Stimulated activated CD8-positive, alpha-beta memory T cell treated with anti-CD3 and anti-CD28 coated beads, Interleukin-7, amount 100 ng/mL, for 24 hours (primary cell): ENCODE data around the gene FHOD3.

Experiments
- DNase-seq: peaks from one replicate; pipeline ENCODE4 v3.0.0-alpha.2; 2020; ENCODE audit warnings: low read depth

FHOD3 gene

DNA sequence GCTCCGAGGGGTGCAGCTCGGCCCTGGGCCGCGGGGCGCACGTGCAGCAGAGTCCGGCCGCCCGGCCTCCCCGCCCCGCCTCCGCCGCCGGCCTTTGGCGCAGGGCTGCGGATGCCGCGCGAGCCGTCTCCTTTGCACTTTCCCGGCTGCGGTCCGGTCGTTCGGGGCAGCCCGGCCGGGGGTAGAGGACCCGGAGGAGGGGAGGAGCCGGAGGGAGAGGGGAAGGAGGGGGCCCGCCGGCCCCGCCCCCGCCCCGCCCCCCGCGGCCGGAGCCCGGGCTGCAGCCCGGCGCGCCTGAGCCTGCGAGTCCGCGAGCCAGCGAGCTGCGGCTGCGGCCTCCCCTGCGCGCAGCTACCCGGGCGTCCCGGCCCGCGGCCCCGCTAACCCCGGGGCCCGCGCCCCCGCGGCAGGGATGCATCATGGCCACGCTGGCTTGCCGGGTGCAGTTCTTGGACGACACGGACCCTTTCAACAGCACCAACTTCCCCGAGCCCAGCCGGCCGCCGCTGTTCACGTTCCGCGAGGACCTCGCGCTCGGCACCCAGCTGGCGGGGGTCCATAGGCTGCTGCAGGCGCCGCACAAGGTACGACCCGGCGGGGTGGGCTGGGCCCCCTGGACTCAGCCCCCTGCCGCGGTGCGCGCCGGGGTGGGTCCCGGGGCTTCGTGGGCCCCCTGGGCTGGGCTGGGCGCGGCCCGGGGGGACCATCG, at the start of gene FHOD3:
Gene FHOD3, plus strand, starts transcription at position 297 of the 709 bp plus-strand sequence. Its CDS starts 123 bp downstream, at position 420.
- no peak for DNase-seq

DNA sequence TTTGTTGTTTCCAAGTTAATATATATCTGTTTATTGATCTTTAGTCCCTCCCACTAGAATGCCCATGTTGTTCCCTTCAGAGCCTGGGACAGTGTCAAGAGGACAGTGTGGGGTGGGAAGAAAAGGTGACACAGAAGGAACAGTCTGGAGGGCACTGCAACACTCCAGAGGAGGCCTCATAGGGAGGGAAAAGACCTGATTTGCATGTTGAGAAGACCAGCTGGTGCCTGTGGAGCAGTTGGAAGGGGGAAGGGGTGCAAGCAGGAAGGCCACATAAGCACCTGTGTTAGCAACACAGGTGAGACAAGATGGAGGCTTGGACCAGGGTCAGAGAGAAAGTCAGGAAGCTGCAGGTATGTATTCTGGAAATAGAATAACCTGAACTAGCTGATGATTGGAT, 48.1 kb upstream of the FHOD3 start:
- DNase-seq: no peak

DNA sequence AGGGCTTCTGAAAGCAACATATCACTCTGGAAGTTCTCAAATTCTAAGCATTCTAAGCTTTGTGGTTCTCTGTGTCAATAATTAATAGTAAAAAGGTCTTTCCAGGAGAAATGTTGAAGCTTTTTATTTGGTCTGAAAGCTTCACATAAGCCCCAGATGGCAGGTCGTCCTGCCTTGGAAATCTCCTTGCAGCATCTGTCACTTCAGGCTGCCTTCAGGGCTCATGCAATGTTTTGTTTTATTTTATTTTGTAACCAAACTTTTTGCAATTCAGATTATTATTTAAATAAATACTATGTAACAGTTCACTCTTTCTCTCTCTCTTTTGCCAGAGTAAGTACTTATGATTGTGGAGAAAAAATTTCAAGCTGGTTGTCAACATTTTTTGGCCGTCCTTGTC, 46.7 kb upstream of the FHOD3 start:
- DNase-seq: no peak

DNA sequence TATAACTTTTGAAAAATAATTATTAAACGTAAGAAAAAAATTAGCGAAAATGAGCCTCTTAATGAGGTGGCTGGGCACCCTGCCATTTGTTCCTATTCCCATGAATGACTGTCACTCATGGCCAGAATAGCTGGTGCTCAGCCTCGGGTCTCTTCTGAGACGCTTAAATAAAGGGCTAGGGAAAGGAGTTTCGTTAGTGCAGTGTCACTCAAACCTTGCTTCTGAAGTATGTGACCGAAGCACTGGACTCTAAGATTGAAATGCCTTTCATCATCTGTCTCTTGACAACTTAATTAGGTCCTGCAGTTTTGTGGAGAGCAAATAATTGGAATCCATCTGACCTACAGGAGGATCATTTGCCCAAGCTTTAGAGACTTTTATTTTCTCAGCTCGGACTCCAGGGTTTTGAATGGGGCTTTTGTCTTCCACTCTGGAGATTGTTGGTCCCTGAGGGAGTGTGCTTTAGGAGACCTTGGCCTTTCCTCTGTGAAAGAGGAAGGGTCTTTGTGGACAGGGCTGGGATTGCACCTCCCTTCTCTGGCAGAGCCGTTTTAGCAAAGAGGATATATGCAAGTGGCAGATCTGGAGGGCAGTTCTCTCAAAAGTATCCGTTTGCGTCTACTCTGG, 42.3 kb upstream of the FHOD3 start:
- no peak for DNase-seq

DNA sequence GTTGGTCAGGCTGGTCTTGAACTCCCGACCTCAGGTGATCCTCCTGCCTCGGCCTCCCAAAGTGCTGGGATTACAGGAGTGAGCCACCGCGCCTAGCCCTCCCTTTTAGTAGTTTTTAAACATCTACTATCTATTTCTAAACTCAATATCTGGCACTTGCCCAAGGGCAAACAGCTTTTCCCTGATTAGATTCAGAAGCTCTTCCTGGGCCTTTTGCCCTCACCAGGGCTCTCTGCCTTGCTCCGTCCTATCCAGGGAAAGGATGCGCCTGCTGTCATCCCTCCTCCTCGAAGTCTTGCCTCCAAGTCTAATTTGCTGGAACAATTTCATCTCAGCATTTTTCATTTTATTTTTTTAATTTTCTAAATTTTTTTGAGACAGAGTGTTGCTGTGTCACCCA, 41.4 kb upstream of the FHOD3 start:
- DNase-seq: no peak

DNA sequence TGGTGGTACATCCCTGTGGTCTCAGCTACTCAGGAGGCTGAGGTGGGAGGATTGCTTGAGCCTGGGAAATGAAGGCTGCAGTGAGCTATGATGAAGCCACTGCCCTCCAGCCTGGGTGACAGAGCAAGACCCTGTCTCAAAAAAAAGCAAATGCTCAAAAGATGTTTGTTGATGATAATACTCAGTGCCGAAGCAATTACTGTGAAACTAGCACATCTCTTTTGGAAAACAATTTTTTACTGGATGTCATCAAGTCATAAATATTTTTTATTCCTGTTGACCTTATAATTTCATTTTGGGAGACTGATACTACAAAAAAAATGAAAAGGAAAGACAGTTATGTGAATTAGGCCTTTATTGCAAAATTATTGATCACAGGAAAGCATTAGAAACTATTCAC, 34.5 kb upstream of the FHOD3 start:
- DNase-seq: no peak

DNA sequence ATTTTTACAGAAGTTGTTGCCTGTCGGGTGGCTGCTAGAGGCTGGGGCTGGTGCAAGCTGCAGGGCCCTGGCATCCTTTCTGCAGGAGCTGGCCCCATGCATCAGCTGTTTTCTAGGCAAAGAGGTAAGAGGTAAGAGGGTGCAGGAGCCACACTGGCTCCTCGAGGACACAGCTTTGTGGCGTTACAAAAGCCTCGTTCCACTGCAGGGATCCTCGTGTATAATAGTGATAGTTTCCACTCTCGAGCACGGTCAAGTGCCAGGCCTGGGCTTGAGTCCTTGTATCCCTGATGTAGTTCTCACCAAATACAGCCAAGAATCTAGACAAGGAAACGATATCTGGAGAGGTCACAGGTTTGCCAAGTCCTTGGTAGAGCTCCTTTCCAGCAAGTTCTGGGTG, 33.2 kb upstream of the FHOD3 start:
- no peak for DNase-seq

DNA sequence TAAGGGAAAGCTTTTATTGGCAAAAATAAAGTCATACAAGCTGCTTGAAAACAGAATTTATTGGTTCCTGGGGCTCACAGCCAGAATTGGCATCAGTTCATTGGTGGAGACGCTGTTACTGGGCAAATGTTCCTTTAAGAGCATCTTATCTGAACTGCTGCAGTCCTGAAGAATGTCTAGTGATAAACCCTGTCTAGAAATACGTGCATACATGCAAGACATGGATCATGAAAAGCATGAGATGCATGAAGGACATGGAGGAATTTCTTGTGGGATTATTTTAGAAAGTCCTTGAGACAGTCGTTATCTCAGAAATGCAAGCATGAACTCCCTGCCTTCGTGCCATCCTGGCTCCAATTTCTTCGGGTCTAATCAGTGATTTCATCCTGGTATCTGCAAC, 32.5 kb upstream of the FHOD3 start:
- no peak for DNase-seq

DNA sequence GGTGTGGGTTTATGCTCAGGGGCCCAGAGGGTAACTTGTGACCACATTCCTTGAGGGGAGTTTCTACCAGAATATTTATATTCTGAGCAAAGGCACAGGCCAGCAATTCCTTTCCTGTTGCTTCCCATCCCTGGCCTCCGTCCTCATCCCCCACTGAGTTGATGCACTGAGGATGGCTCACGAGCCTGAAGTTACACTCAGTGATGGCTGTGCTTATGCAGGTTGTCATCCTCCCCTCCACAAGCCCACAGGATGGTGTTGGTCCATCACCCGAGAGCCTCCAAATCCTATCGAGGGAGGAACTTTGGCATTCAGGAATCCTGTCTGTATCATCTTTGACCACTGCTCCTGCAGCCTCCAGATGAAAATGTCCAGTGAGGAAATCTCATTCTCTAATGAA, 28.4 kb upstream of the FHOD3 start:
- no peak for DNase-seq

DNA sequence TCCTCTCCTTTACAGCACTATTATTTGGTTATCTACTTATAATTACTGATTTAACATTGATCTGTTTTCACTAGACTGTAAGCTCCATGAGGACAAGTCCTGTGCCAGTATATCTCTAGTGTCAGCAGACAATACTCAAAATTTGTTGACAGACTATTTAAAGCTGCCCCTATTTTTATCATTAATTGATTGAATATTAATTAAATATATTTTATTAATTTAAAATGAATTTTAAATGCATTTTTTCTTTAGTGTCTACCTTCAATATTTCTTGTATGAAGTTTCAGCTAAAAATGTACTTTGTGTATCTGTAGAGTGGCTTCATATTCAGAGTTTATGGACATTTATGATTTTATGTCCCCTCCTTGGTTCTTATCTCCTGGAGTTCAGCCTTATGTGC, 26.4 kb upstream of the FHOD3 start:
- DNase-seq: no peak

DNA sequence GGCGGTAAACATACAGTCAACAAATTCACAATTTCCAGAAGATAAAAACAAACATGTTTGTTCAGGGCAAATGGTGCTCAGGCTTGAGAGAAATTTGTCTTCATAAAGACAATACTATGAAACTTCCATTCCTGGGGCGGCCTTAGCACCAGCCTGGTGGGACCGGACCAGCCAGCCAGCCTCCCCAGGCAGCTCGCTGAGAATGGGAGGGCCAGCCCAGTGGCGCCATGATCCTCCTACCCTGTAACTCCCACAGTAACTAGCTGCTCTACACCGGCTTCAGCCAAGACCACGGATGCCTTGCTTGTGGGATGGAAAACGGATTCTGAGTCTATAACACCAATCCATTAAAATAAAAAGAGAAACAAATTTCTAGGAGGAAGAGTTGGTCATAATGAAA, 24.2 kb upstream of the FHOD3 start:
- no peak for DNase-seq

DNA sequence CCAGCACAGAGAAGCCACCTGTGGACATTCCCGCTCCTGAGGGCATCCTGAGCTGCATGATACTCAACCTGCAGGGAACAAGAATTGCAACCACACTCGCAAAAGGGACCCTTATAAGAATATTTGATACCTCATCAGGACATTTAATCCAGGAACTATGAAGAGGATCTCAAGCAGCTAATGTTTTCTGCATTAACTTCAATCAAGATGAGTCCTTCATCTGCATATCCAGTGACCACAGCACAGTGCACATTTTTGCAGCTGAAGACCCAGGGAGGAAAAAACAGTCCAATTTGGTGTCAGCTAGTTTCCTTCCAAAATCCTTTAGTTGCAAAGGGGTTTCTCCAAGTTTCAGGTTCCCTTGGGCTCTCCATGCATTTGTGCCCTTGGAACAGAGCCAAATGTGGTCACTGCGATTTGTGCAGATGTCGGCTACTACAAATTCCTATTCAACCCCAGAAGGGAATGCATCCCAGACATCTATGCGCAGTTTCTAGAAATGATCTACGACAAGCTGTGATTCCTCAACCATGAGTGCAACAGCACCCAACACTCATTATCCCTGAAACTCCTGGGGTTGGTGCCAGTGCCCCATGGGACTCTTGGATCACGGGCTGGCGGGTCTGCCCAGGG, 23.3 kb upstream of the FHOD3 start:
- no peak for DNase-seq

DNA sequence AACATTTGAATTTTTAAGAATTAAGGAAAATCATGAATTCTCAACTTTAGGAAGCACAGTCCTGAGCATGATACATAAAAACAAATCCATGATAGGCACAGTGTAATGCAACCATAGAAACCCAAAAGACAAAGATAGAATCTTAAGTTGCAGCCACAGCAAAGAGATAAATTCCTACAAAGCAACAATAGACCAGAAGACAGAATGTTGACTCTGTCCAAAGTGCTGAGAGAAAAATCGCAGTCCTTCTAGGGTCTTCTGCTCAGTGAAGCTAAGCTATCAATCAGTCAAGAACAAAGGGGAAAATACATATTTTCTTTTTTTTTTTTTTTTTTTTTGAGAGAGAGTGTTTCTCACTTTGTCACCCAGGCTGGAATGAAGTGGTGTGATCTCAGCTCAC, 22.0 kb upstream of the FHOD3 start:
- DNase-seq: no peak

DNA sequence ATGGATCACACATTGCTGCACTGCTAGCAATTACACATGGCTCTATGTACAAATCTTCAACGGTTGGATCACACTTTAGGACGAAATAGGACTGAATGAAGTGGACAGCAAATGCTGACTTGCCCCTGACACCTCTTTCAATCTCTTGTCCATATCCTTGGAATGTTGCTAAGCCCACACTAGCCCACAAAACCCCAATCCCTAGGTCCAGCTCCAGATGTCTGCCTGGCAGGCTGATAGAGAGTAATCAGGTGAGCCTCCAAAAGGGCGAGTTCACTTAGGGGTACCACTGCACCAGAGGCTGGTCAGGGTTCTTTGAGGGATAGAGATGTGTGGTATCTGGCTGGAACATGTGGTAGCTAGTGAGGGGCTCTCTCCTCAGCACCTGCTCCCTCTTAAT, 18.5 kb upstream of the FHOD3 start:
- DNase-seq: no peak

DNA sequence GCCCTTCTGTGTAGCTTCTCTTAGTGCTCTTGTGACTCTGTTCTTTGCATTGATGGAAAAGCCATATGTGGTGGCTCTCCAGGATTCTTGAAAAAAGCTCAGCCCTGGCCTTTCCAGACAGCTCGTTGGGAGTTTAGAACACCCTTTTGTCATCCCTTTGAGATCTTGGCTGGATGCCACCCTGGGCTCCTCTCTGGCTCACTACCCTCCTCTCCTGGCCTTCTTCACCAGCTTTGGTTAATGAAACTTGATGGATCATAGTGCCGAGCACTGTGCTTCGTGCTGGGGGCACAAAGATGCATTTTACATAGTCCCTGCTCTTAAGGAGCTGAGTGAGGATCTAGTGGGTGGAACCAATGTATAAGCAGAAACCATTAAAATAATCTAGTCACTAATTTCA, 15.6 kb upstream of the FHOD3 start:
- no peak for DNase-seq

DNA sequence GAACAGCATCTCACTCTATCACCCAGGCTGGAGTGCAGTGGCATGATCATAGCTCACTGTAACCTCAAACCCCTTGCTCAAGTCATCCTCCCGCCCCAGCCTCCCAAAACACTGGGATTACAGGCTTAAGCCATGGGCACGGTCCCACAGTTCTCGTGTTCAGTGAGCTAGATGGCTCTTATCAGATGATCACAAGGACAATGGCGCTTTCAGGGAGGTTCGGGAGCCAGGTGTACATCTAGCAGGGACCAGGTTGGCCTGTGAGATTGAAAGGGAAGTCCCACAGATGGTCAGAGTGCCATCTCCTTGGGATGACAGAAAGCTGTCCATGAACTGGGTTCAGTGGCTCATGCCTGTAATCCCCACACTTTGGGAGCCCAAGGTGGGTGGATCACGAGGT, 14.1 kb upstream of the FHOD3 start:
- no peak for DNase-seq

DNA sequence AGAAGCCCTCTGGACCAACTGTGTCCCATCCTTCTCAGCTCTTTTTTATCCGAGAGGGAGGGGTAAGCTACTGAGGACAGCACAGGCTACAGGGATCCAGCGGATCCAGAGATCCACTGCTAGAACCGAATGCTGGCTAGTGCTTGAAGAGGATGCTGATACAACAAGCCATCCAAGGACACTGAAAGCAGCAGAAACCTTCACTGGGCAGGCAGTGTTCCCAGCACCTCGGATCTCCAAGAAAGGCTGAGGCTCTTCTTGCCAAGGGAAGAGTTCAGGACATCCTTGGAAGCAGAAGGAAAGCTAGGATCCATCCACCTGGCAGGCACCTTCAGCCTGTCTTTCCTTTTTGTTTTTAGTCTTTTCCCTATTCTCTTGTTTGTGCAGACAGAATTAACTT, 13.2 kb upstream of the FHOD3 start:
- DNase-seq: no peak

DNA sequence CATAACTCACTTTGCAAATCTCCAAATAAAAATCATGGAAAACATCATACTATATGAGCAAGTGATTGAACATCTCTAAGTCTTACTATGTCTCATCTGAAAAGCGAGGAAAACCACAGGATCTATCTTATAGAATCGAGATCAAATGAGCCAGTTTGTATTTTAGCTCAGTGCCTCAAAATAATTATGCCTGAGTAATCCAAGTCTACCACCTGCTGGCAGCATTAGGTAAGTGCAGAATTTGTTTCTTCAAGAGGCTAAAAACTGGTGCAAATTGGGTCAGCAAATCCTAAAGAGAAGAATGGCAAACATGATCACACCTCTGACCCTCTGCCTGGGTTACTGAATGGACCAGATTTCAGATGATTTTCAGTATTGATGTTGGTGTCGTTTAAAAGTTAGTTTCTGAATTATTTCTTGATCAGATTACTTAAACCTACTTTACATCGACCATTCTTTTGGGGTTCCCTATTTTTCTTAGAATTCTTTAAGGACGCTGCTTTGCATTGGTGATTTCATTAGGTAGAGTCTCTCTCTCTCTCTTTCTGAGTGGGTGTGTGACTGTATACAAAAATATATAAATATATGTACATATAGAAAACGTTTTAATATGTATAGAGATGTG, 12.7 kb upstream of the FHOD3 start:
- DNase-seq: no peak

DNA sequence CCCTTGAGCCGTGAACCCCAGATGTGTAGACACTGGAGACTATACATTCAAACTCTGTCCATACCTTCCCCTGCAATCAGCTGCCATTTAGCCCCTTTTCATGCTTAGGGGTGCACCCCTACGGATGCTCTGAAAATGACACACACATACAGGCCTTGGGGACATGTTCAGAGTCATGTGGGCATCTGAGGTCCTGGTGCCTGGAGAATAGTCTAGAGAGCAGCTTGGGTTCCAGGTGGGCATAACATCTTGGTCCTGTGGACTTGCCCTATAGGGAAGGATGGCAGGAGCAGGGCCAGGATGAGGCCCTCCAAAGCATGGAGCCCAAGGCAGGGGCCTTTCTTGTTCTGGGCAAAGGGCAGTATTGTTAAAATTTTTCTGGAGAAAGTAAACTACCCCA, 9.9 kb upstream of the FHOD3 start:
- no peak for DNase-seq

DNA sequence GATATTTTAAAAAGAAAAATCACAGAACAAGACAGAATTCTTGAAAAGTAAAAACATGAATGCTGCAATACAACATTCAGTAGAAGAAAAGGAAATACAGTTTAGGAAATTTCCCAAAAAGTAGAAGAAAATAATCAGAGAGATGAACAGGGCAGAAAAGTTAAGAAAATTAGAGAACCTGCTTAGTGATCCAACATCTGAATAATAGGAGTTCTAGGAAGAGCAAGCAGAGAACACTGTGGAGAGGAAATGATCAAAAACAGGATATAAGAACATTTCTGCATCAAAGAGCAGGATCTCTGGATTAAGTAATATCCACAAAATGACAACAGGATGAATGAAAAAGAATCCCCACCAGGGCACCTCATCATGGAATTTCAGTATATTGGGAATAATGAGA, 8.8 kb upstream of the FHOD3 start:
- DNase-seq: no peak

DNA sequence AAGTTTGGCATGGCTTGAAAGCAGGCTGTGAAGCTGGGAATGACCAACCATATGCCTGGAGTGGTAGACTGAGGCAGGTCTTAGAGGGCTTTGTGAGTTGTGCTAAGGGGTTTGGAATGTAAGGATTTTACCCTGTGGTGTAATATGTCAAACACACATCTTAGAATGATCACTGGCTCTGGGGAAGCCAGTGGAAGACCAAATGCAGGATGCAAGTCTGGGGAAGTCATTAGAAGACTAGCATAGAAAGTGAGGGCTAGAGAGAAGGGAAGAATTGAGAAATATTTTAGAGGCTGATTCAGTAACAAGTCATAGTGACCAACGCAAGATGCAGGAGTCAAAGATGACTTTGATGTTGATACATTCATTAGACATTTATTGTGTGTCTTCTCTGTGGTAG, 3.5 kb upstream of the FHOD3 start:
- no peak for DNase-seq

DNA sequence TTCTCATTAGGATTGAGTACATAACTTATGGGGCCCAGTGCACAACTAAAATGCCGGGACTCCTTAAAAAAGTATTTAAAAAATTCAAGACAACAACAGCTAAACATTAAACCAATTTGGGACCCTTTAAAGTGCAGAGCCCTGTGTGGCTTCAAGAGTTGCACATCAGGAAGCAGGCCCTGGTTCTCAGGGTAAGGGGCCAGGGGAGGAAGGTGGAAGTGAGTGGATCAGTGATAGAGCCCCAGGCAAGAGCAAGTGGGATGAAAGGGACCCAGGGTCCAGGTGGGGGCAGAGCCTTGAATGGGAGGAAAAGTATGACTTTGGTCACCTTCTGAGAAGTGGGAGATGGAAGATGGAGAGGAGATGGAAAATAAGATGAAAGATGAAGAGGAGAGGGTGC, 2.3 kb upstream of the FHOD3 start:
- no peak for DNase-seq

DNA sequence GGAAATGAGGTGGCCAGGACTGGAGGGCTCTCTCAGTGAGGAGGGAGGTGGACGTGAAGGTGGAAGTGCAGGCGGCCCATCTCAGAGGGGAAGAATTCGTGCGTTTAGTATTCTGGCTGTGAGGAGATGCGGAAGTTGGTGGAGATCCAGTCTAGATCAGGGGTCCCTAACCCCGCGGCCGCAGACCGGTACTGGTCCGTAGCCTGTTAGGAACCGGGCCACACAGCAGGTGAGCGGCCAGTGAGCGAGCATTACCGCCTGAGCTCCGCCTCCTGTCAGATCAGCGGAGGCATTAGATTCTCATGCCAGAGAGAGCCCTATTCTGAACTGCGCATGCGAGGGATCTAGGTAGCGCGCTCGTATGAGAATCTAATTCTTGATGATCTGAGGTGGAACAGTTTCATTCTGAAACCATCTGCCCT, 1.6 kb upstream of the FHOD3 start:
- no peak for DNase-seq
